Activated CD4-positive, alpha-beta T cell treated with anti-CD3 and anti-CD28 coated beads for 36 hours (primary cell): ENCODE measurements around the gene PRKCA. TPM values are rescaled to one million over a fixed set of nuclear protein-coding genes. Genes with fewer than 3 reads are reported as not detected.

Experiments used
- ATAC-seq: fragments of 200-7000 bp; cut with Tn5 transposase; one replicate; pipeline ENCODE4 v1.10.0; 2021; ENCODE audit warnings: mild to moderate bottlenecking, moderate library complexity
- CTCF ChIA-PET: fragments of 350-600 bp; sonication (Branson Sonifier 250); formaldehyde crosslinking; loops from one replicate; lab custom pipeline; 2021; ENCODE audit warnings: antibody characterized with exemption; lab: Charles Lee
- POLR2A ChIA-PET: fragments of 350-600 bp; sonication (Branson Sonifier 250); formaldehyde crosslinking; loops from one replicate; lab custom pipeline; 2021; ENCODE audit warnings: antibody characterized with exemption, inconsistent platforms; lab: Charles Lee
- DNase-seq: peaks from one replicate; pipeline ENCODE4 v3.0.0-alpha.2; 2020
- H3K27ac Mint-ChIP-seq: one replicate; pipeline ENCODE4 v1.8.0; 2021; ENCODE audit warnings: mixed read lengths
- H3K27me3 Mint-ChIP-seq: one replicate; pipeline ENCODE4 v1.8.0; 2021; ENCODE audit warnings: mixed read lengths
- H3K36me3 Mint-ChIP-seq: one replicate; pipeline ENCODE4 v1.8.0; 2021; ENCODE audit warnings: low read depth, mixed read lengths
- H3K4me1 Mint-ChIP-seq: one replicate; pipeline ENCODE4 v1.8.0; 2021; ENCODE audit warnings: mixed read lengths
- H3K4me3 Mint-ChIP-seq: one replicate; pipeline ENCODE4 v1.8.0; 2021; ENCODE audit warnings: mild to moderate bottlenecking, moderate library complexity, mixed read lengths
- H3K9me3 Mint-ChIP-seq: one replicate; pipeline ENCODE4 v1.8.0; 2021; ENCODE audit warnings: low read depth, mixed read lengths
- intact Hi-C, 2 experiments: fragments of 100-400 bp; cut with DNase I in 1 of 2; cut with micrococcal nuclease in 1 of 2; formaldehyde crosslinking; loops; one replicate each; pipeline versions ENCODE4 v1.14.2 to v1.15.1; 2022 to 2024; cut with DNase I, micrococcal nuclease
- total RNA-seq, 2 experiments: library from RNA; stranded (reverse); gene quantifications; one replicate each; pipeline ENCODE4 v1.2.3, GENCODE V29; 2021

PRKCA gene
- total RNA-seq, 2 experiments from 2014 or later, result 73.3 to 77.0 TPM

- intact Hi-C loops, result no loop called here
- Mint-ChIP-seq H3K27me3 (no peaks in the 10 kb centered on the region), H3K36me3 (peaks cover 40% of the 10 kb centered on the region), H3K4me1 (no peaks in the 10 kb centered on the region), H3K9me3 (no peaks in the 10 kb centered on the region), H3K4me3 (no peak overlapping the region), H3K27ac (no peak overlapping the region)
- ATAC-seq (no peak), DNase-seq (no peak)
- ChIA-PET CTCF (no interaction called here), POLR2A (no interaction called here)
These were observed 437.1 kb downstream of the PRKCA start for GRCh38 chr17:66739553-66739952.

GRCh38 chr17:66740226-66740625 lies 437.8 kb downstream of the PRKCA start:
- H3K27me3 Mint-ChIP-seq, result no peaks in the 10 kb centered on the region
- intact Hi-C loops, result no loop called here
- CTCF ChIA-PET, result no interaction called here
- H3K4me3 Mint-ChIP-seq, result no peak overlapping the region
- peaks cover 35% of the 10 kb centered on the region for H3K36me3 Mint-ChIP-seq
- DNase-seq, result no peak
- POLR2A ChIA-PET, result no interaction called here
- H3K27ac Mint-ChIP-seq, result no peak overlapping the region
- no peaks in the 10 kb centered on the region for H3K4me1 Mint-ChIP-seq
- no peak for ATAC-seq
- H3K9me3 Mint-ChIP-seq, result no peaks in the 10 kb centered on the region

- no peak for DNase-seq
These were observed 441.1 kb downstream of the PRKCA start for GRCh38 chr17:66743511-66743910.

GRCh38 chr17:66746736-66747135 lies 444.3 kb downstream of the PRKCA start:
- H3K36me3 Mint-ChIP-seq, result peaks cover 37% of the 10 kb centered on the region
- ATAC-seq, result no peak

More at GRCh38 chr17:66743511-66743910, 441.1 kb downstream of the PRKCA start:
- Mint-ChIP-seq H3K36me3 (peaks cover 31% of the 10 kb centered on the region), H3K9me3 (no peaks in the 10 kb centered on the region), H3K4me3 (no peak overlapping the region), H3K4me1 (no peaks in the 10 kb centered on the region), H3K27me3 (no peaks in the 10 kb centered on the region), H3K27ac (no peak overlapping the region)
- ChIA-PET POLR2A (no interaction called here), CTCF (no interaction called here)
- no peak for ATAC-seq
- intact Hi-C loops, result no loop called here

GRCh38 chr17:66747578-66748275 lies 445.3 kb downstream of the PRKCA start:
- DNase-seq (no peak), ATAC-seq (no peak)
- POLR2A ChIA-PET, result no interaction called here

More at GRCh38 chr17:66746736-66747135, 444.3 kb downstream of the PRKCA start:
- H3K27me3 Mint-ChIP-seq, result no peaks in the 10 kb centered on the region
- H3K4me1 Mint-ChIP-seq, result no peaks in the 10 kb centered on the region
- H3K9me3 Mint-ChIP-seq, result no peaks in the 10 kb centered on the region
- no peak overlapping the region for H3K4me3 Mint-ChIP-seq
- ChIA-PET POLR2A (no interaction called here), CTCF (interaction anchor here (0.6 kb wide), 1 partner anchor 1611 kb away, joined by 3 read pairs; no protein-coding TSS in a partner anchor)
- no peak overlapping the region for H3K27ac Mint-ChIP-seq
- intact Hi-C loops, result no loop called here
- no peak for DNase-seq

GRCh38 chr17:66748578-66748977 lies 446.2 kb downstream of the PRKCA start:
- Mint-ChIP-seq H3K4me1 (no peaks in the 10 kb centered on the region), H3K27ac (no peak overlapping the region), H3K27me3 (no peaks in the 10 kb centered on the region), H3K4me3 (no peak overlapping the region), H3K36me3 (peaks cover 33% of the 10 kb centered on the region), H3K9me3 (no peaks in the 10 kb centered on the region)
- POLR2A ChIA-PET, result no interaction called here
- DNase-seq, result no peak
- intact Hi-C loops, result no loop called here
- no peak for ATAC-seq
- CTCF ChIA-PET, result interaction anchor here (0.5 kb wide), 1 partner anchor 43 kb away, joined by 3 read pairs; no protein-coding TSS in a partner anchor

More at GRCh38 chr17:66747578-66748275, 445.3 kb downstream of the PRKCA start:
- Mint-ChIP-seq H3K27ac (no peak overlapping the region), H3K4me1 (no peaks in the 10 kb centered on the region), H3K36me3 (peaks cover 30% of the 10 kb centered on the region), H3K9me3 (no peaks in the 10 kb centered on the region), H3K4me3 (no peak overlapping the region), H3K27me3 (no peaks in the 10 kb centered on the region)
- intact Hi-C loops, result no loop called here
- CTCF ChIA-PET, result interaction anchor here (0.6 kb wide), 1 partner anchor 228 kb away, joined by 3 read pairs; no protein-coding TSS in a partner anchor

- ATAC-seq (no peak), DNase-seq (no peak)
- CTCF ChIA-PET, result interaction anchor here (0.5 kb wide), 1 partner anchor 42 kb away, joined by 3 read pairs; no protein-coding TSS in a partner anchor
- intact Hi-C loops, result no loop called here
- H3K9me3 Mint-ChIP-seq, result no peaks in the 10 kb centered on the region
- no peak overlapping the region for H3K27ac Mint-ChIP-seq
- peaks cover 37% of the 10 kb centered on the region for H3K36me3 Mint-ChIP-seq
- no peaks in the 10 kb centered on the region for H3K27me3 Mint-ChIP-seq
- POLR2A ChIA-PET, result no interaction called here
- H3K4me1 Mint-ChIP-seq, result no peaks in the 10 kb centered on the region
- no peak overlapping the region for H3K4me3 Mint-ChIP-seq
These were observed 446.9 kb downstream of the PRKCA start for GRCh38 chr17:66749217-66749832.

- no peaks in the 10 kb centered on the region for H3K4me1 Mint-ChIP-seq
- ChIA-PET POLR2A (no interaction called here), CTCF (no interaction called here)
- ATAC-seq (no peak), DNase-seq (no peak)
- H3K27me3 Mint-ChIP-seq, result no peaks in the 10 kb centered on the region
- H3K27ac Mint-ChIP-seq, result no peak overlapping the region
- intact Hi-C loops, result no loop called here
- no peak overlapping the region for H3K4me3 Mint-ChIP-seq
- H3K36me3 Mint-ChIP-seq, result peaks cover 41% of the 10 kb centered on the region
- no peaks in the 10 kb centered on the region for H3K9me3 Mint-ChIP-seq
These were observed 447.7 kb downstream of the PRKCA start for GRCh38 chr17:66750116-66750515.

GRCh38 chr17:66750781-66751543 lies 448.5 kb downstream of the PRKCA start:
- intact Hi-C loops, result no loop called here
- ChIA-PET POLR2A (no interaction called here), CTCF (interaction anchor here (0.6 kb wide), 1 partner anchor 549 kb away, joined by 3 read pairs; no protein-coding TSS in a partner anchor)
- H3K9me3 Mint-ChIP-seq, result no peaks in the 10 kb centered on the region
- H3K36me3 Mint-ChIP-seq, result peaks cover 44% of the 10 kb centered on the region
- no peaks in the 10 kb centered on the region for H3K27me3 Mint-ChIP-seq
- ATAC-seq (no peak), DNase-seq (no peak)
- no peaks in the 10 kb centered on the region for H3K4me1 Mint-ChIP-seq
- H3K27ac Mint-ChIP-seq, result no peak overlapping the region
- no peak overlapping the region for H3K4me3 Mint-ChIP-seq

GRCh38 chr17:66751771-66752170 lies 449.4 kb downstream of the PRKCA start:
- H3K27ac Mint-ChIP-seq, result no peak overlapping the region
- intact Hi-C loops, result no loop called here

GRCh38 chr17:66752411-66752810 lies 450.0 kb downstream of the PRKCA start:
- no peak overlapping the region for H3K4me3 Mint-ChIP-seq
- H3K4me1 Mint-ChIP-seq, result no peaks in the 10 kb centered on the region
- peaks cover 47% of the 10 kb centered on the region for H3K36me3 Mint-ChIP-seq
- intact Hi-C loops, result no loop called here
- no peaks in the 10 kb centered on the region for H3K27me3 Mint-ChIP-seq
- ATAC-seq (no peak), DNase-seq (no peak)
- no peaks in the 10 kb centered on the region for H3K9me3 Mint-ChIP-seq
- CTCF ChIA-PET, result interaction anchor here (0.7 to 0.8 kb wide), 2 partner anchors 12 to 589 kb away, joined by 3 read pairs; no protein-coding TSS in a partner anchor
- no peak overlapping the region for H3K27ac Mint-ChIP-seq
- POLR2A ChIA-PET, result no interaction called here

More at GRCh38 chr17:66751771-66752170, 449.4 kb downstream of the PRKCA start:
- no peaks in the 10 kb centered on the region for H3K9me3 Mint-ChIP-seq
- POLR2A ChIA-PET, result no interaction called here
- H3K4me3 Mint-ChIP-seq, result no peak overlapping the region
- ATAC-seq, result no peak
- CTCF ChIA-PET, result no interaction called here
- peaks cover 42% of the 10 kb centered on the region for H3K36me3 Mint-ChIP-seq
- DNase-seq, result no peak
- H3K4me1 Mint-ChIP-seq, result no peaks in the 10 kb centered on the region
- H3K27me3 Mint-ChIP-seq, result no peaks in the 10 kb centered on the region
